Loucy (cell line): ENCODE measurements around the gene ZFR2.

Experiments
- H2AFZ ChIP-seq: fragments of 200-600 bp; sonication (generic); 2 replicates; pipeline ENCODE4 v1.6.0; 2016; ENCODE audit warnings: antibody characterized with exemption, mild to moderate bottlenecking, low read length, moderate library complexity
- H3F3A ChIP-seq: fragments of 200-600 bp; 2 replicates; pipeline ENCODE4 v1.6.0; 2016; ENCODE audit warnings: antibody characterized with exemption, low read depth, mild to moderate bottlenecking
- H3K27me3 ChIP-seq: fragments of 200-600 bp; sonication (generic); 2 replicates; pipeline ENCODE4 v1.6.1; 2014; ENCODE audit warnings: low read length, mild to moderate bottlenecking; ENCODE audit not compliant: insufficient read depth, poor library complexity, severe bottlenecking
- H3K36me3 ChIP-seq: fragments of 200-600 bp; sonication (generic); 2 replicates; pipeline ENCODE4 v1.6.1; 2016; ENCODE audit warnings: low read length; ENCODE audit not compliant: insufficient read depth
- H3K4me1 ChIP-seq: fragments of 200-600 bp; sonication (generic); 2 replicates; pipeline ENCODE4 v1.5.1; 2014; ENCODE audit warnings: low read length, mild to moderate bottlenecking; ENCODE audit not compliant: insufficient read depth, poor library complexity, severe bottlenecking
- H3K4me2 ChIP-seq: fragments of 200-600 bp; sonication (generic); 2 replicates; pipeline ENCODE4 v1.6.0; 2014; ENCODE audit warnings: antibody characterized with exemption, low read length, low read depth, mild to moderate bottlenecking; ENCODE audit not compliant: poor library complexity, severe bottlenecking
- H3K4me3 ChIP-seq: fragments of 200-600 bp; sonication (generic); 2 replicates; pipeline ENCODE4 v1.5.1; 2014; ENCODE audit warnings: low read length, mild to moderate bottlenecking, mixed read lengths; ENCODE audit not compliant: poor library complexity, severe bottlenecking
- H3K79me2 ChIP-seq: fragments of 200-600 bp; sonication (generic); 2 replicates; pipeline ENCODE4 v1.6.1; 2014; ENCODE audit warnings: low read length; ENCODE audit not compliant: insufficient read depth
- H3K9ac ChIP-seq: fragments of 200-600 bp; sonication (generic); 2 replicates; pipeline ENCODE4 v1.6.0; 2014; ENCODE audit warnings: mild to moderate bottlenecking, low read depth, low read length, moderate library complexity; ENCODE audit not compliant: poor library complexity, severe bottlenecking
- H3K9me2 ChIP-seq: fragments of 200-600 bp; sonication (generic); replicated peaks from 2 replicates; pipeline ENCODE4 v1.6.1; 2016; ENCODE audit warnings: low read depth, low read length, mixed read lengths
- H3K9me3 ChIP-seq: fragments of 200-600 bp; sonication (generic); 2 replicates; pipeline ENCODE4 v1.6.1; 2014; ENCODE audit warnings: mild to moderate bottlenecking, antibody characterized with exemption, low read length, low read depth; ENCODE audit not compliant: insufficient read depth
- H4K20me1 ChIP-seq: fragments of 200-600 bp; sonication (generic); 2 replicates; pipeline ENCODE4 v1.6.0; 2014; ENCODE audit warnings: antibody characterized with exemption, low read length, mild to moderate bottlenecking; ENCODE audit not compliant: insufficient read depth, poor library complexity, severe bottlenecking
- CTCF ChIP-seq: fragments of 200-600 bp; sonication (generic); conservative IDR thresholded peaks from 2 replicates; pipeline ENCODE4 v1.5.1; 2014; ENCODE audit warnings: mild to moderate bottlenecking, antibody characterized with exemption, low read length
- EZH2phosphoT487 ChIP-seq: fragments of 200-600 bp; IDR thresholded peaks from 2 replicates; pipeline ENCODE4 v1.6.1; 2018; ENCODE audit warnings: antibody characterized with exemption, mild to moderate bottlenecking, moderate library complexity, borderline replicate concordance

ZFR2 gene

GRCh38 chr19:3800996-3801395 is 67.8 kb downstream of the ZFR2 start:
- no peaks in the 10 kb centered on the region for H3K9me2 ChIP-seq
- H3K9me3 ChIP-seq, result peaks cover 4% of the 10 kb centered on the region; the same call in 1 of the 2 replicates
- TF ChIP-seq EZH2phosphoT487 (no peak), CTCF (no peak)
- H3F3A ChIP-seq, result no peaks in the 10 kb centered on the region
- no peaks in the 10 kb centered on the region for H3K79me2 ChIP-seq
- no peak overlapping the region for H2AFZ ChIP-seq
- no peak overlapping the region for H3K4me2 ChIP-seq
- no peak overlapping the region for H3K9ac ChIP-seq
- peaks cover 13% of the 10 kb centered on the region for H3K4me1 ChIP-seq
- no peak overlapping the region for H3K4me3 ChIP-seq
- H3K27me3 ChIP-seq, result no peaks in the 10 kb centered on the region
- no peaks in the 10 kb centered on the region for H4K20me1 ChIP-seq
- no peaks in the 10 kb centered on the region for H3K36me3 ChIP-seq

DNA sequence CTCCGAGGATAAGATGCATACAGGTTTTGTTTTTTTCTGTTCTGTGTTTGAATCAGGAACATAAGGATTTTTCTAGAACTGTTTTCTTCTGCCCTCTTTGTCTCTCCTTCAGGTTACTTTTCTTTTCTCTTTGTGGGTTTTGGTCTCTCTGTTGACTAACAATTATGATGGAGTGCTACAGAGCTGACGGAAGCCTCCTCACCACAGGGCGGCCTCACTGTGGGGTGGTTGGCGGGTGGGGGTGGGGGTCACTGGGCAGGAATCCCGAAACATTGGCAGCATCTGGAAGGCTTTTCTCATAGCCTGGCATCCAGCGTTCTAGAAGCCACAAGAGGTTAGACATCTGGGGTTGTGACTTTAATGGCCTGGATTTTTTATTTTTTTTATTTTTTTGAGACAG is 70.7 kb downstream of the ZFR2 start:
- Histone ChIP-seq H3K4me2 (peak overlapping the region; percentile 16), H4K20me1 (no peaks in the 10 kb centered on the region), H3K27me3 (no peaks in the 10 kb centered on the region), H3K9ac (no peak overlapping the region), H3K9me3 (peaks cover 4% of the 10 kb centered on the region; the same call in 1 of the 2 replicates), H3K79me2 (no peaks in the 10 kb centered on the region), H3K4me1 (no peaks in the 10 kb centered on the region), H3K9me2 (no peaks in the 10 kb centered on the region), H3K4me3 (no peak overlapping the region), H3K36me3 (no peaks in the 10 kb centered on the region), H3F3A (no peaks in the 10 kb centered on the region), H2AFZ (no peak overlapping the region)
- TF ChIP-seq EZH2phosphoT487 (no peak), CTCF (no peak)

- no peak for TF ChIP-seq CTCF
- TF ChIP-seq EZH2phosphoT487, result no peak
- no peaks in the 10 kb centered on the region for H3K79me2 ChIP-seq
Measured at GRCh38 chr19:3796358-3796757, 72.5 kb downstream of the ZFR2 start.

More at GRCh38 chr19:3796358-3796757, 72.5 kb downstream of the ZFR2 start:
- Histone ChIP-seq H3K27me3 (no peaks in the 10 kb centered on the region), H3F3A (no peaks in the 10 kb centered on the region), H3K9me3 (peaks cover 4% of the 10 kb centered on the region; the same call in 1 of the 2 replicates), H3K4me2 (no peak overlapping the region), H3K4me3 (no peak overlapping the region), H3K36me3 (no peaks in the 10 kb centered on the region), H3K4me1 (no peaks in the 10 kb centered on the region), H2AFZ (no peak overlapping the region), H4K20me1 (no peaks in the 10 kb centered on the region), H3K9ac (no peak overlapping the region), H3K9me2 (no peaks in the 10 kb centered on the region)
